Measurements from ENCODE around the gene CDK5RAP1.

GRCh38 chr20:33318096-33318429, 83.3 kb downstream of the CDK5RAP1 start:
- no peak for TF ChIP-seq CTCF (IDR thresholded peaks at IDR 0.05; ENCODE audit: low read length)
- TF ChIP-seq EZH2 (IDR thresholded peaks at IDR 0.05; ENCODE audit: borderline replicate concordance, low read length): no peak
